Effector memory CD8-positive, alpha-beta T cell (primary cell): ENCODE data around the gene CALCOCO1.
A peak's percentile ranks its signal among the peaks of the same experiment; 100 is the strongest.

Source experiments
- ATAC-seq: fragments of 150-1000 bp; cut with Tn5 transposase; replicated peaks from 2 replicates; pipeline ENCODE4 v1.10.0; 2021; ENCODE audit warnings: mild to moderate bottlenecking, moderate library complexity
- DNase-seq, 3 experiments: peaks; one replicate each; pipeline ENCODE4 v3.0.0; 2021
- H3K27ac Mint-ChIP-seq, 2 donors: one replicate each; pipeline ENCODE4 v1.8.0; 2022; ENCODE audit warnings: mild to moderate bottlenecking in 2 of 2, mixed read lengths in 2 of 2, moderate library complexity in 2 of 2
- H3K27me3 Mint-ChIP-seq, 2 donors: one replicate each; pipeline ENCODE4 v1.8.0; 2022; ENCODE audit warnings: mixed read lengths in 2 of 2
- H3K36me3 Mint-ChIP-seq: one replicate; pipeline ENCODE4 v1.8.0; 2022; ENCODE audit warnings: mild to moderate bottlenecking, moderate library complexity, mixed read lengths; ENCODE audit not compliant: insufficient read depth
- H3K4me1 Mint-ChIP-seq, 2 donors: one replicate each; pipeline ENCODE4 v1.8.0; 2022; ENCODE audit warnings: low read depth in 2 of 2, mixed read lengths in 2 of 2
- H3K4me3 Mint-ChIP-seq, 2 donors: one replicate each; pipeline ENCODE4 v1.8.0; 2022; ENCODE audit warnings: mild to moderate bottlenecking in 2 of 2, mixed read lengths in 2 of 2, moderate library complexity in 2 of 2
- H3K9me3 Mint-ChIP-seq, 2 donors: one replicate each; pipeline ENCODE4 v1.8.0; 2022; ENCODE audit warnings: mixed read lengths in 2 of 2

Gene CALCOCO1

GRCh38 chr12:53748072-53748840, 21.0 kb upstream of the CALCOCO1 start:
- ATAC-seq (no peak), DNase-seq (no peak)
- H3K27ac Mint-ChIP-seq: no peak overlapping the region
- H3K4me3 Mint-ChIP-seq: no peak overlapping the region
- H3K4me1 Mint-ChIP-seq: peaks cover 9 to 16% of the 10 kb centered on the region in 2 donors
- H3K9me3 Mint-ChIP-seq: no peaks in the 10 kb centered on the region
- H3K36me3 Mint-ChIP-seq: peaks cover 6% of the 10 kb centered on the region
- peaks cover 0 to 31% of the 10 kb centered on the region in 2 donors for H3K27me3 Mint-ChIP-seq

- ATAC-seq (peak; percentile 1), DNase-seq (no peak)
- H3K4me3 Mint-ChIP-seq: peak overlapping the region; percentile 20 to 46
- H3K36me3 Mint-ChIP-seq: peaks cover 6% of the 10 kb centered on the region
- H3K27ac Mint-ChIP-seq: no peak overlapping the region
- peaks cover 0 to 43% of the 10 kb centered on the region in 2 donors for H3K27me3 Mint-ChIP-seq
- no peaks in the 10 kb centered on the region for H3K9me3 Mint-ChIP-seq
- H3K4me1 Mint-ChIP-seq: peaks cover 9 to 19% of the 10 kb centered on the region in 2 donors
These were observed 19.8 kb upstream of the CALCOCO1 start for GRCh38 chr12:53747095-53747494.

- Mint-ChIP-seq H3K27me3 (peaks cover 0 to 44% of the 10 kb centered on the region in 2 donors), H3K36me3 (peaks cover 6% of the 10 kb centered on the region), H3K9me3 (no peaks in the 10 kb centered on the region), H3K27ac (no peak overlapping the region), H3K4me1 (peaks cover 9 to 18% of the 10 kb centered on the region in 2 donors), H3K4me3 (peak overlapping the region; percentile 46 to 49)
- DNase-seq: peak; percentile 85 to 87 (median 86)
- peak; percentile 82 for ATAC-seq
These were observed 19.4 kb upstream of the CALCOCO1 start for GRCh38 chr12:53746592-53747092.

- H3K27me3 Mint-ChIP-seq: peaks cover 0 to 44% of the 10 kb centered on the region in 2 donors
These were observed 17.5 kb upstream of the CALCOCO1 start for GRCh38 chr12:53744751-53745150.

GRCh38 chr12:53744130-53744441, 16.8 kb upstream of the CALCOCO1 start:
- H3K4me3 Mint-ChIP-seq: no peak overlapping the region
- H3K27ac Mint-ChIP-seq: no peak overlapping the region
- peaks cover 11 to 24% of the 10 kb centered on the region in 2 donors for H3K4me1 Mint-ChIP-seq
- H3K36me3 Mint-ChIP-seq: peaks cover 6% of the 10 kb centered on the region
- ATAC-seq (no peak), DNase-seq (no peak)
- peaks cover 6 to 50% of the 10 kb centered on the region in 2 donors for H3K27me3 Mint-ChIP-seq
- no peaks in the 10 kb centered on the region for H3K9me3 Mint-ChIP-seq

More at GRCh38 chr12:53744751-53745150, 17.5 kb upstream of the CALCOCO1 start:
- Mint-ChIP-seq H3K4me3 (no peak overlapping the region), H3K4me1 (peaks cover 4 to 18% of the 10 kb centered on the region in 2 donors), H3K9me3 (no peaks in the 10 kb centered on the region), H3K36me3 (peaks cover 6% of the 10 kb centered on the region), H3K27ac (no peak overlapping the region)
- no peak for ATAC-seq
- no peak for DNase-seq

GRCh38 chr12:53743266-53744129, 16.2 kb upstream of the CALCOCO1 start:
- Mint-ChIP-seq H3K9me3 (no peaks in the 10 kb centered on the region), H3K27me3 (peaks cover 12 to 56% of the 10 kb centered on the region in 2 donors), H3K4me3 (peak overlapping the region; percentile 50 to 61), H3K4me1 (peaks cover 16 to 29% of the 10 kb centered on the region in 2 donors), H3K36me3 (peaks cover 6% of the 10 kb centered on the region), H3K27ac (no peak overlapping the region)
- ATAC-seq (peak; percentile 60), DNase-seq (peak; percentile 60 to 68 (median 64))

GRCh38 chr12:53740130-53740491, 12.9 kb upstream of the CALCOCO1 start:
- peaks cover 12 to 22% of the 10 kb centered on the region in 2 donors for H3K4me1 Mint-ChIP-seq
- H3K4me3 Mint-ChIP-seq: no peak overlapping the region
- DNase-seq (no peak), ATAC-seq (no peak)
- H3K27me3 Mint-ChIP-seq: peaks cover 46 to 69% of the 10 kb centered on the region in 2 donors
- no peaks in the 10 kb centered on the region for H3K9me3 Mint-ChIP-seq
- no peak overlapping the region for H3K27ac Mint-ChIP-seq
- H3K36me3 Mint-ChIP-seq: peaks cover 2% of the 10 kb centered on the region

- Mint-ChIP-seq H3K27me3 (peaks cover 52 to 69% of the 10 kb centered on the region in 2 donors), H3K36me3 (no peaks in the 10 kb centered on the region), H3K4me3 (peak overlapping the region; percentile 62 to 75), H3K27ac (no peak overlapping the region), H3K9me3 (no peaks in the 10 kb centered on the region), H3K4me1 (peaks cover 12 to 22% of the 10 kb centered on the region in 2 donors)
- ATAC-seq (no peak), DNase-seq (no peak)
These were observed 12.2 kb upstream of the CALCOCO1 start for GRCh38 chr12:53739214-53740129.

- Mint-ChIP-seq H3K27me3 (peaks cover 60% of the 10 kb centered on the region in 2 donors), H3K9me3 (no peaks in the 10 kb centered on the region), H3K4me1 (peaks cover 12 to 22% of the 10 kb centered on the region in 2 donors), H3K36me3 (no peaks in the 10 kb centered on the region), H3K4me3 (peak overlapping the region; percentile 62 to 75), H3K27ac (no peak overlapping the region)
- ATAC-seq: peak; percentile 70
- DNase-seq: peak in 1 of 3 experiments; percentile 37
These were observed 11.4 kb upstream of the CALCOCO1 start for GRCh38 chr12:53738406-53739213.

- peak overlapping the region; percentile 62 to 75 for H3K4me3 Mint-ChIP-seq
- peaks cover 12 to 16% of the 10 kb centered on the region in 2 donors for H3K4me1 Mint-ChIP-seq
- DNase-seq (no peak), ATAC-seq (no peak)
- H3K9me3 Mint-ChIP-seq: no peaks in the 10 kb centered on the region
- peaks cover 54 to 66% of the 10 kb centered on the region in 2 donors for H3K27me3 Mint-ChIP-seq
- no peaks in the 10 kb centered on the region for H3K36me3 Mint-ChIP-seq
- no peak overlapping the region for H3K27ac Mint-ChIP-seq
These were observed 10.7 kb upstream of the CALCOCO1 start for GRCh38 chr12:53737951-53738405.

GRCh38 chr12:53737093-53737808, 10.0 kb upstream of the CALCOCO1 start:
- ATAC-seq (no peak), DNase-seq (no peak)
- Mint-ChIP-seq H3K27ac (no peak overlapping the region), H3K4me3 (peak overlapping the region in 1 of 2 donors; percentile 8), H3K4me1 (peaks cover 12 to 15% of the 10 kb centered on the region in 2 donors), H3K36me3 (no peaks in the 10 kb centered on the region), H3K9me3 (no peaks in the 10 kb centered on the region), H3K27me3 (peaks cover 46 to 70% of the 10 kb centered on the region in 2 donors)
